Chondrocyte (in vitro differentiated cells): ENCODE results near the gene PPP6R3. TPM values are rescaled to one million over a fixed set of nuclear protein-coding genes. Genes with fewer than 3 reads are reported as not detected.

ENCODE experiments used
- DNase-seq: peaks from one replicate; pipeline ENCODE4 v3.0.0; 2021; ENCODE audit warnings: mixed read lengths, low spot score
- H3K27ac Mint-ChIP-seq: one replicate; pipeline ENCODE4 v1.8.0; 2021; ENCODE audit warnings: mild to moderate bottlenecking, moderate library complexity, mixed read lengths; ENCODE audit not compliant: unreplicated experiment
- H3K27me3 Mint-ChIP-seq: 2 replicates; pipeline ENCODE4 v1.8.0; 2021; ENCODE audit warnings: low read depth, mixed read lengths
- H3K36me3 Mint-ChIP-seq: 2 replicates; pipeline ENCODE4 v1.8.0; 2021; ENCODE audit warnings: low read depth, mixed read lengths
- H3K4me1 Mint-ChIP-seq: 2 replicates; pipeline ENCODE4 v1.8.0; 2021; ENCODE audit warnings: low read depth, mild to moderate bottlenecking, mixed read lengths
- H3K4me3 Mint-ChIP-seq: one replicate; pipeline ENCODE4 v1.8.0; 2021; ENCODE audit warnings: mild to moderate bottlenecking, moderate library complexity, mixed read lengths; ENCODE audit not compliant: unreplicated experiment
- H3K9me3 Mint-ChIP-seq: 2 replicates; pipeline ENCODE4 v1.8.0; 2021; ENCODE audit warnings: low read depth, mixed read lengths
- CTCF ChIP-seq: fragments of 200-600 bp; sonication (generic); IDR thresholded peaks from 2 replicates; pipeline ENCODE4 v1.5.0; 2021; ENCODE audit warnings: antibody characterized with exemption, mild to moderate bottlenecking, moderate library complexity
- total RNA-seq: library from RNA; stranded (reverse); gene quantifications from 3 replicates; pipeline ENCODE4 v1.2.1, GENCODE V29; 2021

Gene PPP6R3
- total RNA-seq, 1 donor from 2014 or later = 73.4 TPM

GRCh38 chr11:68467201-68467834 lies 6.8 kb downstream of the PPP6R3 start:
- no peaks in the 10 kb centered on the region for H3K36me3 Mint-ChIP-seq
- peaks cover 81% of the 10 kb centered on the region for H3K4me1 Mint-ChIP-seq
- DNase-seq = no peak
- no peaks in the 10 kb centered on the region for H3K9me3 Mint-ChIP-seq
- no peak overlapping the region for H3K4me3 Mint-ChIP-seq
- peak overlapping the region; percentile 66 for H3K27ac Mint-ChIP-seq
- H3K27me3 Mint-ChIP-seq = no peaks in the 10 kb centered on the region
- no peak for TF ChIP-seq CTCF

- no peak overlapping the region for H3K27ac Mint-ChIP-seq
- H3K9me3 Mint-ChIP-seq = no peaks in the 10 kb centered on the region
- TF ChIP-seq CTCF = no peak
- H3K36me3 Mint-ChIP-seq = no peaks in the 10 kb centered on the region
- H3K4me1 Mint-ChIP-seq = peaks cover 81% of the 10 kb centered on the region
- no peak for DNase-seq
- H3K27me3 Mint-ChIP-seq = no peaks in the 10 kb centered on the region
- no peak overlapping the region for H3K4me3 Mint-ChIP-seq
These were observed 7.8 kb downstream of the PPP6R3 start for GRCh38 chr11:68468217-68468828.

- no peak overlapping the region for H3K27ac Mint-ChIP-seq
These were observed 8.6 kb downstream of the PPP6R3 start for GRCh38 chr11:68469122-68469521.

GRCh38 chr11:68469642-68470041 lies 9.1 kb downstream of the PPP6R3 start:
- DNase-seq = no peak
- H3K4me1 Mint-ChIP-seq = peaks cover 78% of the 10 kb centered on the region
- H3K9me3 Mint-ChIP-seq = no peaks in the 10 kb centered on the region
- no peak for TF ChIP-seq CTCF
- H3K36me3 Mint-ChIP-seq = no peaks in the 10 kb centered on the region
- no peaks in the 10 kb centered on the region for H3K27me3 Mint-ChIP-seq
- no peak overlapping the region for H3K27ac Mint-ChIP-seq
- H3K4me3 Mint-ChIP-seq = no peak overlapping the region

More at GRCh38 chr11:68469122-68469521, 8.6 kb downstream of the PPP6R3 start:
- no peaks in the 10 kb centered on the region for H3K36me3 Mint-ChIP-seq
- peaks cover 80% of the 10 kb centered on the region for H3K4me1 Mint-ChIP-seq
- no peaks in the 10 kb centered on the region for H3K27me3 Mint-ChIP-seq
- no peak for TF ChIP-seq CTCF
- H3K9me3 Mint-ChIP-seq = no peaks in the 10 kb centered on the region
- no peak overlapping the region for H3K4me3 Mint-ChIP-seq
- DNase-seq = no peak

- Mint-ChIP-seq H3K4me3 (no peak overlapping the region), H3K27ac (peak overlapping the region; percentile 92), H3K9me3 (no peaks in the 10 kb centered on the region), H3K36me3 (no peaks in the 10 kb centered on the region), H3K27me3 (no peaks in the 10 kb centered on the region), H3K4me1 (peaks cover 76% of the 10 kb centered on the region)
- TF ChIP-seq CTCF = no peak
- no peak for DNase-seq
These were observed 9.8 kb downstream of the PPP6R3 start for GRCh38 chr11:68470304-68470811.
